Tibial artery (tissue), 4 donors: ENCODE results near the gene PRM1.

Experiments used
- DNase-seq, 2 donors: peaks; one replicate each; pipeline ENCODE4 v3.0.0-alpha.2; 2019
- H3K27ac ChIP-seq, 2 donors: fragments of 200-600 bp; sonication (generic) in 1 of 2; 1 replicate in 1 of 2; 2 replicates in 1 of 2; pipeline ENCODE4 v1.5.1; 2018 to 2019; ENCODE audit warnings: mild to moderate bottlenecking in 1 of 2
- H3K27me3 ChIP-seq, 2 donors: fragments of 200-600 bp; sonication (generic) in 1 of 2; one replicate each; pipeline versions ENCODE4 v1.5.1 to v1.6.0; 2016 to 2019
- H3K36me3 ChIP-seq, 3 donors: fragments of 200-600 bp; sonication (generic) in 2 of 3; one replicate each; pipeline ENCODE4 v1.5.1; 2016 to 2019; ENCODE audit warnings: mild to moderate bottlenecking in 2 of 3
- H3K4me1 ChIP-seq, 4 donors: fragments of 200-600 bp; sonication (generic) in 2 of 4; 1 replicate in 3 of 4; 2 replicates in 1 of 4; pipeline ENCODE4 v1.5.1; 2016 to 2019
- H3K4me3 ChIP-seq, 2 donors: fragments of 200-600 bp; sonication (generic) in 1 of 2; 1 replicate in 1 of 2; 2 replicates in 1 of 2; pipeline ENCODE4 v1.5.1; 2018 to 2019; ENCODE audit warnings: mild to moderate bottlenecking in 2 of 2
- H3K9me3 ChIP-seq, 3 donors: fragments of 200-600 bp; sonication (generic) in 1 of 3; one replicate each; pipeline ENCODE4 v1.5.1; 2016 to 2019
- CTCF ChIP-seq, 2 experiments: fragments of 200-600 bp in 1 of 2; fragments of 450-650 bp in 1 of 2; IDR thresholded peaks; one replicate each; pipeline ENCODE4 v1.5.1; 2017 to 2019; ENCODE audit warnings: antibody characterized with exemption in 2 of 2, mild to moderate bottlenecking in 1 of 2, moderate library complexity in 1 of 2
- intact Hi-C: fragments of 100-400 bp; cut with DNase I; formaldehyde crosslinking; loops from one replicate; pipeline ENCODE4 v1.15.0; 2023; ENCODE audit warnings: low total_unique reads

PRM1 gene

DNA sequence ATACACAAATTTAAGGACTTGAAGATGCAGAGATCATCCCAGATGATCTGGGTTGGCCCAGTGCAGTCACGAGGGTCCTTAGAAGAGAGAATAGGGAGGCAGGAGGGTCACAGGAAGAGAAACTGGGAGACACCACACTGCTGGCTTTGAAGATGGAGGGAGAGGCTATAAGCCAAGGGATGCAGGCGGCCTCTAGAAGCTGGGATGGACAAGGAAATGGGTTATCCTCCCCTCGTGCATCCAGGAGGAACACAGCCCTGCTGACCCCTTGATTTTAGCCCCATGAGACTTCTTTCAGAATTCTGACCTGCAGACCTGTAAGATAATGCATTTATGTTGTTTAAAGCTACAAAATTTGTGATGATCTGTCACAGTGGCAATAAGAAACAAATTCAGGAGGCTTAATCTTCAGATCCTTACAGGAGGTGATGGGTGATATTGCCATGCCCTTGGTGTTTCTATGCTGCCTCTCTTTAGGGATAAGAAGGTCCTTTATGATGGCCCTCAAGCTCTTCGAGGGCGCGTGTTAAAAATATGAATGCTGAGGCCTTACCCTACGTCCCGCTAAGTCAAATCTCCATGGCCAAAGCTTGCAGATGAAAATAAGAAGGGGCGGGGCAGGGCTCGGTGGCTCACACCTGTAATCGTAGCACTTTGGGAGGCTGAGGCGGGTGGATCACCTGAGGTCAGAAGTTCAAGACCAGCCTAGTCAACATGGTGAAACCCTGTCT is 3.4 kb downstream of the PRM1 start:
- no peaks in the 10 kb centered on the region for H3K9me3 ChIP-seq
- no peak overlapping the region for H3K4me3 ChIP-seq
- H3K27ac ChIP-seq, result no peak overlapping the region
- H3K36me3 ChIP-seq, result no peaks in the 10 kb centered on the region
- H3K27me3 ChIP-seq, result peaks cover 0 to 4% of the 10 kb centered on the region in 2 donors
- TF ChIP-seq CTCF (IDR thresholded peaks at IDR 0.05), result no peak
- H3K4me1 ChIP-seq, result no peaks in the 10 kb centered on the region
- intact Hi-C loops, result no loop called here
- no peak for DNase-seq

- Histone ChIP-seq H3K4me1 (no peaks in the 10 kb centered on the region), H3K27me3 (peaks cover 0 to 4% of the 10 kb centered on the region in 2 donors), H3K9me3 (no peaks in the 10 kb centered on the region), H3K4me3 (no peak overlapping the region), H3K27ac (no peak overlapping the region), H3K36me3 (no peaks in the 10 kb centered on the region)
- TF ChIP-seq CTCF (IDR thresholded peaks at IDR 0.05), result no peak
- intact Hi-C loops, result no loop called here
- DNase-seq, result no peak
Measured at GRCh38 chr16:11276896-11277593, 4.1 kb downstream of the PRM1 start.

DNA sequence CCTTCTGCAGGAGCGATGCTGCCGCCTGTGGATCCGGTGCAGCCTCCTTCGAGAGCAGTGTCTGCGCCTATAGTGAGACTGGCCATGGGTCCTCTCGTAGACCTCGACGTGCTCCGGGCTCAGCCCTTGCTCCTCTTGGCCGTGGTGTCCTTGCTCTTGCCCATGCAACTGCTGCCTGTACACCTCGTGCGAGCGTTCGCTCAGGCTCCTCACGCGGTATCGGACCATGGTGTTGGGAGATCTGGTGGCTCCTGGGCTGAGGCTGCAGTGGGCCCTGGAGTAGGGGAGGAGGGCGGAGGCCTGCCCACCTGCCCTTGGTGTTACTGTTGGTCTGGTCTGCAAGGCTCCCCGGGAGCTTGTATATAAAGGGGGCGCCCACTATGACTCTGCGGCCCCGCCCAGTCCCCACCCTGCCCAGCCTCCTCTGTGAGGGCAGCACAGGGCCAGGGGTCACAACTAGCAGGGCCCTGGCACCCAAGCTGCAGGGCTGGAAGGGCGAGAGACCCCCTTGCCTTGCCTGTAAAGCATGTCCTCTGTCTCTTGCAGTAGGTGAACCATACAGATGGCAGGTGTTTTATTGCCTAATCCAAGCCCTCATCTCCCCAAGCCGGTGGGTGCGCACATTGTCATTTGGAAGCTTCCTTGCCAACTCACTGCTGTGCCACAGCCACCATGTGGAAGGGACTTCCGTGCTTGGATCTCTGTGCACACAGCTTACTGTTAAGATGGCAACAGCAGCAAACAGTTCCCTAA is 4.8 kb downstream of the PRM1 start, which contains the start of gene PRM2:
PRM2 (minus strand) TSS at position 338 of the 753 bp plus-strand sequence; CDS start at position 228, 110 bp downstream.
- Histone ChIP-seq H3K4me1 (no peaks in the 10 kb centered on the region), H3K27ac (no peak within 1 kb of the TSS), H3K9me3 (no peaks in the 10 kb centered on the region), H3K36me3 (no peaks in the 10 kb centered on the region), H3K27me3 (peaks cover 0 to 4% of the 10 kb centered on the region in 2 donors), H3K4me3 (no peak within 1 kb of the TSS)
- no peak for TF ChIP-seq CTCF (IDR thresholded peaks at IDR 0.05)
- no peak for DNase-seq
- intact Hi-C loops, result no loop called here

GRCh38 chr16:11274964-11275363 is 6.2 kb downstream of the PRM1 start:
- intact Hi-C loops, result no loop called here
- Histone ChIP-seq H3K27me3 (peaks cover 0 to 4% of the 10 kb centered on the region in 2 donors), H3K27ac (no peak overlapping the region), H3K9me3 (no peaks in the 10 kb centered on the region), H3K4me1 (no peaks in the 10 kb centered on the region), H3K36me3 (no peaks in the 10 kb centered on the region), H3K4me3 (no peak overlapping the region)
- TF ChIP-seq CTCF (IDR thresholded peaks at IDR 0.05), result no peak
- DNase-seq, result no peak

DNA sequence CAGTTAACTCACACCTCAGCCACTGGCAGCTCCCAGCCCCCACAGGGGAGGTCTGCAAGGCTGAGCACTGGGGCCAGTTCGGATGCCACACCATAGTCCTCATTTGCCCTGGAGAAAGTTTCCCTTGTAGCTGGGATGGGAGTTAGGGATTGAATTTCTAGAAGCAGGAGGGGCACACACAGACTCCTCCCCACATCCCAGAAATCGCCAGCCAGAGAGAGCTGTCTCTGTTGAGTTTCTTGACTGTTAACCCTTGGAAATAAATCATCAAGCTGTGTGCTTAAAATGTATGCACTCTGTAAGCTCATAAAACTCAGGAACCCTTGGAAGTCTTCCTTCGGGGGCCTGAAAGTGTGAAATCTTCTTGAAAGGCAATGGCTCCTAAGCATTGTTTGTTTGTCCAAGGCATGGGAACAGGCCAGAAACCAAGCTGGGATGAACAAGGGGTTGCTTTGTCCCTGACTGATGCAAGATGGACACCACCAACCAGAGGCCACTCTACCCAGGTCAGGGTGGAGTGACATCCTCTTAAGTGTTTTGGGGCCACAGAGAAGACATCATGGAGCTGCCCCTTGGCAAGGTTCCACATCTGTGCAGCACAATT is 7.3 kb downstream of the PRM1 start:
- no peak for DNase-seq
- no peaks in the 10 kb centered on the region for H3K4me1 ChIP-seq
- H3K9me3 ChIP-seq, result no peaks in the 10 kb centered on the region
- no peak overlapping the region for H3K27ac ChIP-seq
- intact Hi-C loops, result no loop called here
- no peak for TF ChIP-seq CTCF (IDR thresholded peaks at IDR 0.05)
- peaks cover 0 to 4% of the 10 kb centered on the region in 2 donors for H3K27me3 ChIP-seq
- no peak overlapping the region for H3K4me3 ChIP-seq
- H3K36me3 ChIP-seq, result no peaks in the 10 kb centered on the region
